SK-N-MC (cell line): Measurements from ENCODE around the gene ETV1.
"Not testable (repeated sequence)": the region's sequence is repeated elsewhere in the genome, so short reads cannot be mapped to it uniquely, and the experiment has no call there.

ENCODE experiments used
- EZH2 ChIP-seq: fragments of 200-600 bp; sonication (generic); IDR thresholded peaks from one replicate; pipeline ENCODE4 v1.6.1; 2017; ENCODE audit warnings: antibody characterized with exemption
- POLR2AphosphoS5 ChIP-seq: IDR thresholded peaks from 2 replicates; pipeline ENCODE4 v1.6.1; 2012; ENCODE audit warnings: mild to moderate bottlenecking, low read depth, low read length, borderline replicate concordance

DNA sequence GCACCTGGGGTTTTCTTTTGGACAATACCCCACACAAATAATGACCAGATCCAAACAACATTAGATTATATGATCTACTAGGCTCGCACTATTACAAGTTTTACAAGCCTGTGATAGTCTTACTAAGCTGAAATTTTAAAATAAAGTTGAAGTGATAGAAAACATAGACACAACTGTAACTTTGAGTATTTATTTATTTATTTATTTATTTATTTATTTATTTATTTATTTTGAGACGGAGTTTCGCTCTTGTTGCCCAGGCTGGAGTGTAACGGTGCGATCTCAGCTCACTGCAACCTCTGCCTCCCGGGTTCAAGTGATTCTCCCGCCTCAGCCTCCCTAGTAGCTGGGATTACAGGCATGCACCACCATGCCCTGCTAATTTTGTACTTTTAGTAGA lies 72.4 kb downstream of the ETV1 start:
- TF ChIP-seq EZH2, POLR2AphosphoS5: not testable (repeated sequence)
